DND-41 (cell line): Measurements from ENCODE around the gene RAE1.

Experiments
- ATAC-seq: fragments of 200-7000 bp; cut with Tn5 transposase; 3 replicates; pipeline ENCODE4 v1.9.1; 2021; ENCODE audit warnings: low read depth; ENCODE audit not compliant: insufficient read depth
- DNase-seq: peaks from one replicate; pipeline ENCODE4 v3.0.0-alpha.2; 2020
- H2AFZ ChIP-seq: 2 replicates; pipeline ENCODE4 v1.6.0; 2012; ENCODE audit warnings: low read depth, low read length
- H3K27ac ChIP-seq: 2 replicates; pipeline ENCODE4 v1.5.1; 2012; ENCODE audit warnings: low read length, inconsistent platforms
- H3K27me3 ChIP-seq: fragments of 200-600 bp; sonication (generic); 2 replicates; pipeline ENCODE4 v1.6.0; 2012; ENCODE audit warnings: low read length, mild to moderate bottlenecking, inconsistent platforms; ENCODE audit not compliant: insufficient read depth, poor library complexity
- H3K36me3 ChIP-seq: 2 replicates; pipeline ENCODE4 v1.5.1; 2012; ENCODE audit warnings: low read length, inconsistent platforms; ENCODE audit not compliant: insufficient read depth
- H3K4me1 ChIP-seq: 2 replicates; pipeline ENCODE4 v1.5.1; 2012; ENCODE audit warnings: mild to moderate bottlenecking, low read length; ENCODE audit not compliant: insufficient read depth
- H3K4me2 ChIP-seq: 2 replicates; pipeline ENCODE4 v1.6.0; 2012; ENCODE audit warnings: mild to moderate bottlenecking, moderate library complexity, low read length, inconsistent platforms; ENCODE audit not compliant: insufficient read depth
- H3K4me3 ChIP-seq, 2 experiments: fragments of 200-600 bp in 1 of 2; shearing (Covaris generic) in 1 of 2; 2 replicates each; pipeline ENCODE4 v1.5.1; 2012 to 2016; ENCODE audit warnings: inconsistent platforms in 2 of 2, low read length in 2 of 2, mild to moderate bottlenecking in 2 of 2, low read depth in 1 of 2, moderate library complexity in 1 of 2
- H3K79me2 ChIP-seq: 2 replicates; pipeline ENCODE4 v1.6.0; 2012; ENCODE audit warnings: low read length, inconsistent platforms; ENCODE audit not compliant: insufficient read depth
- H3K9ac ChIP-seq: 2 replicates; pipeline ENCODE4 v1.6.0; 2012; ENCODE audit warnings: low read depth, mild to moderate bottlenecking, inconsistent platforms, low read length, moderate library complexity
- H3K9me3 ChIP-seq: 2 replicates; pipeline ENCODE4 v1.5.1; 2012; ENCODE audit warnings: low read length, moderate library complexity, mild to moderate bottlenecking, inconsistent platforms; ENCODE audit not compliant: insufficient read depth, severe bottlenecking
- H4K20me1 ChIP-seq: 2 replicates; pipeline ENCODE4 v1.6.0; 2012; ENCODE audit warnings: low read length; ENCODE audit not compliant: insufficient read depth
- EZH2 ChIP-seq: IDR thresholded peaks from 3 replicates; pipeline ENCODE4 v1.6.1; 2012; ENCODE audit warnings: borderline replicate concordance, low read depth, mild to moderate bottlenecking, moderate library complexity, low read length, inconsistent platforms; ENCODE audit not compliant: severe bottlenecking
- TF ChIP-seq, protein P1 (sequence below): IDR thresholded peaks from 2 replicates; pipeline ENCODE4 v1.5.1; 2012; ENCODE audit warnings: borderline replicate concordance, low read length, moderate library complexity, mild to moderate bottlenecking; ENCODE audit not compliant: poor library complexity, severe bottlenecking; ENCODE audit errors: extremely low read depth

Gene RAE1

GRCh38 chr20:57408536-57409233 lies 57.6 kb downstream of the RAE1 start:
- H2AFZ ChIP-seq: no peak overlapping the region
- peaks cover 9% of the 10 kb centered on the region; the same call in 1 of the 2 replicates for H3K36me3 ChIP-seq
- H3K9me3 ChIP-seq: no peaks in the 10 kb centered on the region
- DNase-seq (no peak), ATAC-seq (no peak)
- H3K4me2 ChIP-seq: no peak overlapping the region
- no peaks in the 10 kb centered on the region for H3K79me2 ChIP-seq
- H3K4me1 ChIP-seq: no peaks in the 10 kb centered on the region
- no peak overlapping the region for H3K4me3 ChIP-seq
- TF ChIP-seq, protein P1, sequence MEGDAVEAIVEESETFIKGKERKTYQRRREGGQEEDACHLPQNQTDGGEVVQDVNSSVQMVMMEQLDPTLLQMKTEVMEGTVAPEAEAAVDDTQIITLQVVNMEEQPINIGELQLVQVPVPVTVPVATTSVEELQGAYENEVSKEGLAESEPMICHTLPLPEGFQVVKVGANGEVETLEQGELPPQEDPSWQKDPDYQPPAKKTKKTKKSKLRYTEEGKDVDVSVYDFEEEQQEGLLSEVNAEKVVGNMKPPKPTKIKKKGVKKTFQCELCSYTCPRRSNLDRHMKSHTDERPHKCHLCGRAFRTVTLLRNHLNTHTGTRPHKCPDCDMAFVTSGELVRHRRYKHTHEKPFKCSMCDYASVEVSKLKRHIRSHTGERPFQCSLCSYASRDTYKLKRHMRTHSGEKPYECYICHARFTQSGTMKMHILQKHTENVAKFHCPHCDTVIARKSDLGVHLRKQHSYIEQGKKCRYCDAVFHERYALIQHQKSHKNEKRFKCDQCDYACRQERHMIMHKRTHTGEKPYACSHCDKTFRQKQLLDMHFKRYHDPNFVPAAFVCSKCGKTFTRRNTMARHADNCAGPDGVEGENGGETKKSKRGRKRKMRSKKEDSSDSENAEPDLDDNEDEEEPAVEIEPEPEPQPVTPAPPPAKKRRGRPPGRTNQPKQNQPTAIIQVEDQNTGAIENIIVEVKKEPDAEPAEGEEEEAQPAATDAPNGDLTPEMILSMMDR: no peak
- no peak for TF ChIP-seq EZH2
- no peak overlapping the region for H3K9ac ChIP-seq
- peaks cover 83% of the 10 kb centered on the region for H4K20me1 ChIP-seq
- no peaks in the 10 kb centered on the region for H3K27me3 ChIP-seq
- H3K27ac ChIP-seq: no peak overlapping the region

- Histone ChIP-seq H3K36me3 (peaks cover 6% of the 10 kb centered on the region; the same call in 1 of the 2 replicates), H3K4me2 (no peak overlapping the region)
These were observed 58.2 kb downstream of the RAE1 start for GRCh38 chr20:57409316-57409671.

GRCh38 chr20:57409672-57410397 lies 58.8 kb downstream of the RAE1 start:
- H3K9ac ChIP-seq: no peak overlapping the region
- DNase-seq: no peak
- H3K4me1 ChIP-seq: no peaks in the 10 kb centered on the region
- peaks cover 3% of the 10 kb centered on the region; the same call in 1 of the 2 replicates for H3K36me3 ChIP-seq
- ATAC-seq: no peak
- H3K27ac ChIP-seq: no peak overlapping the region
- H4K20me1 ChIP-seq: peaks cover 83% of the 10 kb centered on the region
- H3K79me2 ChIP-seq: no peaks in the 10 kb centered on the region
- H3K27me3 ChIP-seq: peaks cover 2% of the 10 kb centered on the region
- TF ChIP-seq, protein P1: no peak
- TF ChIP-seq EZH2: no peak
- H3K9me3 ChIP-seq: no peaks in the 10 kb centered on the region
- H3K4me2 ChIP-seq: no peak overlapping the region
- H3K4me3 ChIP-seq: no peak overlapping the region
- no peak overlapping the region for H2AFZ ChIP-seq

More at GRCh38 chr20:57409316-57409671, 58.2 kb downstream of the RAE1 start:
- ATAC-seq (no peak), DNase-seq (no peak)
- Histone ChIP-seq H3K27me3 (no peaks in the 10 kb centered on the region), H3K79me2 (no peaks in the 10 kb centered on the region), H3K9me3 (no peaks in the 10 kb centered on the region), H3K4me3 (no peak overlapping the region), H3K4me1 (no peaks in the 10 kb centered on the region), H3K9ac (no peak overlapping the region), H4K20me1 (peaks cover 83% of the 10 kb centered on the region), H3K27ac (no peak overlapping the region), H2AFZ (no peak overlapping the region)
- TF ChIP-seq, protein P1: no peak
- TF ChIP-seq EZH2: no peak
